CD1c-positive myeloid dendritic cell (primary cell): ENCODE results near the gene KIFC3.
"Not testable (repeated sequence)": the region's sequence is repeated elsewhere in the genome, so short reads cannot be mapped to it uniquely, and the experiment has no call there.

Experiments used
- DNase-seq: peaks from one replicate; pipeline ENCODE4 v3.0.0-alpha.2; 2016; ENCODE audit errors: extremely low spot score

The KIFC3 gene

GRCh38 chr16:57722651-57723050, 79.6 kb downstream of the KIFC3 start:
- DNase-seq, result no peak

DNA sequence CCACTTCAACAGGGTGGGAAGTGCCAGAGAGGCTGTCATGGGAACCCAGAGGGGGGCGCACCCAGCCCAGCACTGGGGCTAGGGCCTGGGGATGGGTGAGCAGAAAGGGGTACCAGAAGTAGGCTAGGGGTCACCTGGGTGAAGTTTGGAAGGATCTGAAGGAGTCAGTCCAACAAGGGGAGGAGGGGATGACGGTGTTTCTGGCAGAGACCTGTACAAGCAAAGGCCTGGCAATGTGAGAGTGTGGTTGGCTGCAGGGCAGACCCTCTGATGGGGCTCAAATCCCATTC, 80.1 kb downstream of the KIFC3 start:
- no peak for DNase-seq

DNA sequence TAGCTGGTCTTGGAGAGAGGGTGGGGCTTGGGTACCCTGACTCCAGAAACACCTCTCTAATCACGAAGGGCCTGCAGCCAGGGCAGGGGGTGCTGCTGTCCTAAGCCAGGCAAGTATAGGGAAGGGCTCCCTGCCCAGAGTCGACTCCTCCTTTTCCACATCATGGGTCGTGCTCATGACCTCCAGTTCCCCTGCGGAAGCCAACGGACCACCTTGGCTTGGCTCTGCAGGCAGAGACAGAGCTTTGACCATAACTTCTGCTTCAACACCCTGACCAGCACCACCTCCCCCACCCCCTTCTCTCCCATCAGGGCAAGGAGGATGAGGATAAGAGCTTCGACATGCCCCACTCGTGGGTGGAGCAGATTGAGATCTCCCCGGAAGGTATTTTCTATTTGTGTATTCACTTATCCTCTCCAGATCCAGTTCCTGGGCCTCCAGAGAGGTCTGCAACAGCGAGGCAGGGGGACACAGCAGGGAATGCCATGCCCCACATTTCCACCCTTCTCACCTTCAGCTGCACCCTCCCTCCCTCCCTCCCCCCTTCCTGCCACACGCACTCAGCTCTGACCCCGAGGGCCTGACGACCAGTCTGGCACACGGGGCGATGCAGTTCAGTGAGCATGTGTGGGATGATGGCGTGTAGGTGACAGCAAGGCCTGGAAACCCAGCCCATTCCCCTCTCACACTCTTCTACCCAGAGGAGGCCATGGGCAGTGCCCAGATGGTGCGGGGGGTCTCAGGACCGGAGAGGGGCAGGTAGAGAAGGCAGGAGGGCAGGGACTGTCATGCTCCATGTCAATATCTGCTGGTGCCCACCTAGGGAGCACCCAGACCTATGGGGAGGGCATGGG, 80.7 kb downstream of the KIFC3 start:
- no peak for DNase-seq

- DNase-seq, result peak; percentile 65
Measured at GRCh38 chr16:57720142-57720575, 82.1 kb downstream of the KIFC3 start.

GRCh38 chr16:57714047-57714446, 88.2 kb downstream of the KIFC3 start:
- no peak for DNase-seq

DNA sequence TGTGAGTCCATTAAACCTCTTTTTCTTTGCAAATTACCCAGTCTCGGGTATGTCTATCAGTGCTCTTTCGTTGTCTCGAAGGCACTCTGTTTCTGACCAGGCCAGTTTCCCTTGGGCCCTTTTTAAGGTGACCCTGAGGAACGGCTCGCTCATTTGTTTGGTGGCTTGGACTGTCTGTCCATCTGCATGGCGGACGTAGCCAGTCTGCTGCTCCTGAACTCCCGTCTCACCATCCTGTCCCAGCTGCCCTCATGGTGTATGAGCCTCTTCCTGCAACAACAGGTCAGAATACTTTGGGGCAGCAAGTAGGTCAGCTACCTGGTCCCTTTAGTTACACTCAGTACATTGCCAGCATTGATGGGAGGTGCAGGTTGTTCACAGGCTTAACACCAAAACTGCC, 88.7 kb downstream of the KIFC3 start:
- no peak for DNase-seq

DNA sequence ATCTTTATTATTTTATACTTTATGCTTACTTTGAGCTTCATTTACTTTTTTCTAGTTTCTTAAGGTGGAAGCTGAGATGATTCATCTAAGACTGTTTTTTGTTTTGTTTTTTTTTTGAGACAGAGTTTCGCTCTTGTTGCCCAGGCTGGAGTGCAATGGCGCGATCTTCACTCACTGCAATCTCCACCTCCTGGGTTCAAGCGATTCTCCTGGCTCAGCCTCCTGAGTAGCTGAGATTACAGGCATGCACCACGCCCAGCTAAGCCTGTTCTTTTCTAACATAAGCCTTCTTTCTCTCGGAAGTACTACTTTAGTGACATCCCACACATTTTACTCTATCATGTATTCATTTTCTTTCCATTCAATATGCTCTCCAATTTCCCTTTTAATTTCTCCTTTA, 89.7 kb downstream of the KIFC3 start:
- DNase-seq, result not testable (repeated sequence)

DNA sequence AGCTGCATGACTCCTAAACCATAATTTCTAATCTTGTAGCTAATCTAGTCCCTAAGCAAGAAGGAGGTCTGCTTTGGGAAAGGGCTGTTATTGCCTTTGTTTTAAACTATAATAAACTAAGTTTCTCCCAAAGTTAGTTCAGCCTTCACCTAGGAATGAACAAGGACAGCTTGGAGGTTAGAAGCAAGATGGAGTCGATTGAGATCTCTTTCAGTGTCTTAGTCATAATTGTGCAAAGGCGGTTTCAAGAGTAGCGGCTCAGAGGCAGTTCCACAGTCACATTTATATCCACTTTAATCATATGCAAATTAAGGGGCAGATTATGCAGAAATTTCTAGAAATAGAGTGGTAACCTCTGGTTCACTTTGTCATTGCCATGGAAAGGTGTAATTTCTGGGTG, 90.3 kb downstream of the KIFC3 start:
- DNase-seq, result no peak

- DNase-seq, result no peak
Measured at GRCh38 chr16:57711346-57711745, 90.9 kb downstream of the KIFC3 start.

DNA sequence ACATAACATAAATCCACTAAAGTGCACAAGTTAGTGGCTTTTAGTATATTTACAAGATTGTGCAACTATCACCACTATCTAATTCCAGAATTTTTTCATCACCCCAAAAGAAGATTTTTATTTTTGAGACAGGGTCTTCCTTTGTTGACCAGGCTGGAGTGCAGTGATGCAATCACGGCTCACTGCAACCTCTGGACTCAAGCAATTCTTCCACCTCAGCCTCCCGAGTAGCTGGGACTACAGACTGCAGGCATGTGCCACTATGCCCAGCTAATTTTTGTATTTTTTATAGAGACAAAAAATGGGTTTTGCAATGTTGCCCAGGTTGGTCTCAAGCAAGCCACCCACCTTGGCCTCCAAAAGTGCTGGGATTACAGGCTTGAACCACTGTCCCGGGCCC, 92.6 kb downstream of the KIFC3 start:
- DNase-seq, result no peak
